Upper lobe of left lung (tissue), 6 donors: Measurements from ENCODE around the gene APP. TPM values are rescaled to one million over a fixed set of nuclear protein-coding genes. Genes with fewer than 3 reads are reported as not detected.
"Not testable (repeated sequence)": the region's sequence is repeated elsewhere in the genome, so short reads cannot be mapped to it uniquely, and the experiment has no call there.

Experiments
- ATAC-seq, 2 donors: fragments of 200-7000 bp; cut with Tn5 transposase; one replicate each; pipeline ENCODE4 v1.9.1; 2022; ENCODE audit warnings: mild to moderate bottlenecking in 2 of 2, moderate library complexity in 2 of 2; ENCODE audit not compliant: low FRiP score in 2 of 2
- DNase-seq, 2 donors: peaks; one replicate each; pipeline ENCODE4 v3.0.0-alpha.2; 2019 to 2020
- H3K27ac ChIP-seq, 4 donors: fragments of 200-600 bp; sonication (generic); one replicate each; pipeline ENCODE4 v1.5.1; 2016 to 2019
- H3K27me3 ChIP-seq, 4 donors: fragments of 200-600 bp; sonication (generic); one replicate each; pipeline ENCODE4 v1.5.1; 2017 to 2019
- H3K36me3 ChIP-seq, 4 donors: fragments of 200-600 bp; sonication (generic); one replicate each; pipeline ENCODE4 v1.5.1; 2016 to 2019
- H3K4me1 ChIP-seq, 4 donors: fragments of 200-600 bp; sonication (generic); one replicate each; pipeline ENCODE4 v1.5.1; 2018 to 2019
- H3K4me3 ChIP-seq, 4 donors: fragments of 200-600 bp; sonication (generic); one replicate each; pipeline ENCODE4 v1.5.1; 2017 to 2019; ENCODE audit warnings: mild to moderate bottlenecking in 2 of 4, moderate library complexity in 1 of 4
- H3K9me3 ChIP-seq, 4 donors: fragments of 200-600 bp; sonication (generic); one replicate each; pipeline ENCODE4 v1.5.1; 2018 to 2019
- CTCF ChIP-seq, 6 experiments: fragments of 450-650 bp in 4 of 6; fragments of 200-600 bp in 2 of 6; sonication (generic) in 2 of 6; IDR thresholded peaks; one replicate each; pipeline ENCODE4 v1.5.1; 2016 to 2019; ENCODE audit warnings: antibody characterized with exemption in 6 of 6
- EP300 ChIP-seq, 4 donors: sonication (generic); formaldehyde crosslinking; IDR thresholded peaks; one replicate each; pipeline ENCODE4 v1.5.1; 2017; ENCODE audit warnings: antibody characterized with exemption in 4 of 4, control low read depth in 2 of 4
- POLR2A ChIP-seq, 4 donors: fragments of 450-650 bp; IDR thresholded peaks; one replicate each; pipeline ENCODE4 v1.5.1; 2016 to 2017; ENCODE audit warnings: antibody characterized with exemption in 4 of 4, mild to moderate bottlenecking in 2 of 4
- POLR2AphosphoS5 ChIP-seq, 2 donors: sonication (generic); formaldehyde crosslinking; IDR thresholded peaks; one replicate each; pipeline ENCODE4 v1.5.1; 2017; ENCODE audit warnings: antibody characterized with exemption in 2 of 2
- WGBS, 2 donors: methylation state at CpG; one replicate each; pipeline ENCODE4 v1.1.5; 2017 to 2018; 5-methylcytosine and 5-hydroxymethylcytosine counted together
- total RNA-seq, 6 donors: library from RNA; depleted of rRNA in 4 of 6; stranded (reverse); fragments of >200 nt in 4 of 6; gene quantifications; one replicate each; pipeline versions ENCODE4 v1.1.0 to v1.2.1, GENCODE V29; 2016 to 2021
- donor health status: DM: no; HTN: no; CAD: no; lungs with moderate emphysema.
- donor health status: DM: no; HTN: yes; CAD: no; lungs with severe emphysema.

APP gene
- total RNA-seq, 6 donors from 2014 or later: 177 to 444 (median 391) TPM

GRCh38 chr21:26027696-26028095, 142.9 kb downstream of the APP start:
- H3K9me3 ChIP-seq: no peaks in the 10 kb centered on the region
- WGBS, 2 donors: 97% methylated on average over 8 of the region's 8 CpGs
- peaks cover 0 to 10% (median 0%) of the 10 kb centered on the region in 4 donors for H3K36me3 ChIP-seq
- H3K27ac ChIP-seq: no peak overlapping the region
- no peak for TF ChIP-seq EP300 (IDR thresholded peaks at IDR 0.05)
- H3K4me1 ChIP-seq: peaks cover 0 to 12% (median 3%) of the 10 kb centered on the region in 4 donors
- H3K27me3 ChIP-seq: no peaks in the 10 kb centered on the region
- no peak overlapping the region for H3K4me3 ChIP-seq
- ATAC-seq (no peak), DNase-seq (no peak)

- WGBS, 2 donors: 81 to 85% methylated on average over 9 of the region's 9 CpGs
- Histone ChIP-seq H3K27me3 (no peaks in the 10 kb centered on the region), H3K9me3 (no peaks in the 10 kb centered on the region), H3K4me3 (no peak overlapping the region), H3K4me1 (peaks cover 0 to 12% (median 3%) of the 10 kb centered on the region in 4 donors), H3K27ac (no peak overlapping the region), H3K36me3 (peaks cover 0 to 23% (median 10%) of the 10 kb centered on the region in 4 donors)
- no peak for DNase-seq
- TF ChIP-seq POLR2AphosphoS5 (IDR thresholded peaks at IDR 0.05) (no peak), CTCF (IDR thresholded peaks at IDR 0.05) (no peak), EP300 (IDR thresholded peaks at IDR 0.05) (no peak), POLR2A (IDR thresholded peaks at IDR 0.05) (no peak)
- ATAC-seq: no peak
These were observed 144.7 kb downstream of the APP start for GRCh38 chr21:26025536-26026512.

- H3K27ac ChIP-seq, H3K27me3 ChIP-seq, H3K9me3 ChIP-seq, H3K4me3 ChIP-seq, DNase-seq, ATAC-seq: not testable (repeated sequence)
- WGBS, 2 donors: 85 to 96% methylated on average over 4 of the region's 4 CpGs
- peaks cover 0 to 12% (median 3%) of the 10 kb centered on the region in 4 donors for H3K4me1 ChIP-seq
- peaks cover 0 to 18% (median 11%) of the 10 kb centered on the region in 4 donors for H3K36me3 ChIP-seq
These were observed 147.2 kb downstream of the APP start for GRCh38 chr21:26023406-26023805.

- DNase-seq, H3K27ac ChIP-seq, H3K9me3 ChIP-seq, H3K4me3 ChIP-seq, H3K27me3 ChIP-seq, ATAC-seq: not testable (repeated sequence)
- Histone ChIP-seq H3K4me1 (peaks cover 0 to 12% (median 3%) of the 10 kb centered on the region in 4 donors), H3K36me3 (peaks cover 0 to 18% (median 11%) of the 10 kb centered on the region in 4 donors)
- WGBS, 2 donors: 98% methylated on average over 6 of the region's 6 CpGs
These were observed 147.8 kb downstream of the APP start for GRCh38 chr21:26022598-26023337.

GRCh38 chr21:26020510-26020909, 150.1 kb downstream of the APP start:
- 78 to 87% methylated on average over 1 of the region's 1 CpG for WGBS, 2 donors
- DNase-seq (no peak), ATAC-seq (no peak)
- H3K4me3 ChIP-seq: no peak overlapping the region
- peaks cover 0 to 18% (median 11%) of the 10 kb centered on the region in 4 donors for H3K36me3 ChIP-seq
- H3K27ac ChIP-seq: no peak overlapping the region
- H3K4me1 ChIP-seq: no peaks in the 10 kb centered on the region
- no peaks in the 10 kb centered on the region for H3K27me3 ChIP-seq
- no peak for TF ChIP-seq EP300 (IDR thresholded peaks at IDR 0.05)
- no peak for TF ChIP-seq CTCF (IDR thresholded peaks at IDR 0.05)
- no peak for TF ChIP-seq POLR2A (IDR thresholded peaks at IDR 0.05)
- TF ChIP-seq POLR2AphosphoS5 (IDR thresholded peaks at IDR 0.05): no peak
- no peaks in the 10 kb centered on the region for H3K9me3 ChIP-seq

- WGBS, 2 donors: 95 to 98% methylated on average over 4 of the region's 4 CpGs
- H3K36me3 ChIP-seq: peaks cover 0 to 18% (median 11%) of the 10 kb centered on the region in 4 donors
- H3K27me3 ChIP-seq: no peaks in the 10 kb centered on the region
- H3K27ac ChIP-seq: no peak overlapping the region
- H3K9me3 ChIP-seq: no peaks in the 10 kb centered on the region
- H3K4me1 ChIP-seq: no peaks in the 10 kb centered on the region
- no peak for DNase-seq
- ATAC-seq: no peak
- TF ChIP-seq POLR2A (IDR thresholded peaks at IDR 0.05): no peak
- TF ChIP-seq EP300 (IDR thresholded peaks at IDR 0.05): no peak
- no peak for TF ChIP-seq POLR2AphosphoS5 (IDR thresholded peaks at IDR 0.05)
- TF ChIP-seq CTCF (IDR thresholded peaks at IDR 0.05): no peak
- H3K4me3 ChIP-seq: no peak overlapping the region
These were observed 150.5 kb downstream of the APP start for GRCh38 chr21:26020081-26020480.
